Spleen (tissue), 11 donors: ENCODE data around the gene GPRIN2. TPM values are rescaled to one million over a fixed set of nuclear protein-coding genes. Genes with fewer than 3 reads are reported as not detected.
A peak's percentile ranks its signal among the peaks of the same experiment; 100 is the strongest.

Experiments
- DNase-seq: peaks from one replicate; pipeline ENCODE4 v3.0.0-alpha.2; 2020
- H3K27ac ChIP-seq, 8 donors: fragments of 200-600 bp; sonication (generic) in 7 of 8; 1 replicate in 4 of 8; 2 replicates in 4 of 8; pipeline versions ENCODE4 v1.5.0 to v1.8.0; 2016 to 2021; ENCODE audit warnings: inconsistent platforms in 4 of 8, mild to moderate bottlenecking in 4 of 8, moderate library complexity in 1 of 8
- H3K27me3 ChIP-seq, 7 donors: fragments of 200-600 bp; sonication (generic) in 6 of 7; replicated peaks in 1 of 7; 1 replicate in 4 of 7; 2 replicates in 3 of 7; pipeline versions ENCODE4 v1.5.0 to v1.8.0; 2016 to 2021; ENCODE audit warnings: inconsistent platforms in 3 of 7, mild to moderate bottlenecking in 1 of 7
- H3K36me3 ChIP-seq, 6 donors: fragments of 200-600 bp; sonication (generic) in 5 of 6; 1 replicate in 4 of 6; 2 replicates in 2 of 6; pipeline versions ENCODE4 v1.5.0 to v1.8.0; 2016 to 2021; ENCODE audit warnings: inconsistent platforms in 2 of 6
- H3K4me1 ChIP-seq, 6 donors: fragments of 200-600 bp; sonication (generic) in 5 of 6; 1 replicate in 3 of 6; 2 replicates in 3 of 6; pipeline versions ENCODE4 v1.5.0 to v1.8.0; 2016 to 2021; ENCODE audit warnings: inconsistent platforms in 3 of 6
- H3K4me3 ChIP-seq, 8 donors: fragments of 200-600 bp; sonication (generic) in 7 of 8; 1 replicate in 4 of 8; 2 replicates in 4 of 8; pipeline versions ENCODE4 v1.5.0 to v1.8.0; 2016 to 2021; ENCODE audit warnings: inconsistent platforms in 4 of 8, mild to moderate bottlenecking in 4 of 8, moderate library complexity in 2 of 8
- H3K9me3 ChIP-seq, 8 donors: fragments of 200-600 bp; sonication (generic) in 7 of 8; 1 replicate in 4 of 8; 2 replicates in 4 of 8; pipeline versions ENCODE4 v1.5.0 to v1.8.0; 2016 to 2021; ENCODE audit warnings: inconsistent platforms in 4 of 8
- POLR2A ChIP-seq, 3 donors: fragments of 450-650 bp; IDR thresholded peaks; one replicate each; pipeline ENCODE4 v1.5.1; 2017; ENCODE audit warnings: antibody characterized with exemption in 3 of 3, mild to moderate bottlenecking in 1 of 3
- POLR2AphosphoS5 ChIP-seq, 3 donors: sonication (generic); formaldehyde crosslinking; IDR thresholded peaks; one replicate each; pipeline ENCODE4 v1.5.1; 2017; ENCODE audit warnings: antibody characterized with exemption in 3 of 3
- WGBS, 5 donors: extraction: QIAGEN DNeasy Blood & Tissue Kit in 3 of 5; methylation state at CpG; one replicate each; pipeline versions ENCODE4 v1.1.5 to v1.1.7; 2013 to 2018; 5-methylcytosine and 5-hydroxymethylcytosine counted together
- intact Hi-C: fragments of 100-400 bp; cut with DNase I; formaldehyde crosslinking; loops from one replicate; pipeline ENCODE4 v1.15.0; 2023; ENCODE audit warnings: low total_unique reads
- polyA plus RNA-seq, 3 donors: library from polyadenylated mRNA; stranded (reverse); fragments of 200-250 nt; gene quantifications; one replicate each; pipeline ENCODE4 v1.2.1, GENCODE V29; 2013
- total RNA-seq, 7 donors: library from RNA; depleted of rRNA in 3 of 7; stranded (reverse); fragments of >200 nt in 3 of 7; fragmentation: NEBNext Ultra II Directional in 4 of 7; extraction: Animal tissue kit (Norgen Biotek cat#: 25700) in 4 of 7; gene quantifications; one replicate each; pipeline versions ENCODE4 v1.1.0 to v1.2.1, GENCODE V29; 2016 to 2021
- TF ChIP-seq, protein P1 (sequence below), 11 experiments: fragments of 200-600 bp in 7 of 11; fragments of 450-650 bp in 4 of 11; sonication (generic) in 4 of 11; IDR thresholded peaks in 8 of 11; conservative IDR thresholded peaks in 3 of 11; 1 replicate in 7 of 11; 2 replicates in 4 of 11; pipeline versions ENCODE4 v1.4.0 to v1.8.0; 2016 to 2021; ENCODE audit warnings: antibody characterized with exemption in 11 of 11, inconsistent platforms in 4 of 11, mild to moderate bottlenecking in 1 of 11
- donor health status: healthy with polysubstance abuse.
- donor health status: DM: no; HTN: no; CAD: no; lungs with moderate emphysema.
- donor health status: DM: no; HTN: no; CAD: no.
- donor health status: Bipolar disorder and iron deficiency.
- donor health status: healthy.
- donor health status: DM: no; HTN: no; CAD: no.
- donor health status: DM: yes; HTN: yes; CAD: no.

Gene GPRIN2
- total and polyA plus RNA-seq, 10 donors, result not detected

- Histone ChIP-seq H3K27me3 (peaks cover 15 to 67% (median 48%) of the 10 kb centered on the region in 7 donors), H3K9me3 (no peaks in the 10 kb centered on the region), H3K27ac (no peak overlapping the region), H3K36me3 (no peaks in the 10 kb centered on the region), H3K4me1 (peaks cover 0 to 19% (median 12%) of the 10 kb centered on the region in 6 donors), H3K4me3 (no peak overlapping the region)
- WGBS, 5 donors, result 86 to 93% (median 92%) methylated on average over 5 of the region's 5 CpGs
- peak; percentile 67 for DNase-seq
- intact Hi-C loops, result no loop called here
- TF ChIP-seq, protein P1, sequence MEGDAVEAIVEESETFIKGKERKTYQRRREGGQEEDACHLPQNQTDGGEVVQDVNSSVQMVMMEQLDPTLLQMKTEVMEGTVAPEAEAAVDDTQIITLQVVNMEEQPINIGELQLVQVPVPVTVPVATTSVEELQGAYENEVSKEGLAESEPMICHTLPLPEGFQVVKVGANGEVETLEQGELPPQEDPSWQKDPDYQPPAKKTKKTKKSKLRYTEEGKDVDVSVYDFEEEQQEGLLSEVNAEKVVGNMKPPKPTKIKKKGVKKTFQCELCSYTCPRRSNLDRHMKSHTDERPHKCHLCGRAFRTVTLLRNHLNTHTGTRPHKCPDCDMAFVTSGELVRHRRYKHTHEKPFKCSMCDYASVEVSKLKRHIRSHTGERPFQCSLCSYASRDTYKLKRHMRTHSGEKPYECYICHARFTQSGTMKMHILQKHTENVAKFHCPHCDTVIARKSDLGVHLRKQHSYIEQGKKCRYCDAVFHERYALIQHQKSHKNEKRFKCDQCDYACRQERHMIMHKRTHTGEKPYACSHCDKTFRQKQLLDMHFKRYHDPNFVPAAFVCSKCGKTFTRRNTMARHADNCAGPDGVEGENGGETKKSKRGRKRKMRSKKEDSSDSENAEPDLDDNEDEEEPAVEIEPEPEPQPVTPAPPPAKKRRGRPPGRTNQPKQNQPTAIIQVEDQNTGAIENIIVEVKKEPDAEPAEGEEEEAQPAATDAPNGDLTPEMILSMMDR (IDR thresholded peaks at IDR 0.05 in 8 of 11, conservative IDR thresholded peaks at IDR 0.05 in 3 of 11), result no peak
- no peak for TF ChIP-seq POLR2AphosphoS5 (IDR thresholded peaks at IDR 0.05)
- no peak for TF ChIP-seq POLR2A (IDR thresholded peaks at IDR 0.05)
These were observed 2.8 kb upstream of the GPRIN2 start for GRCh38 chr10:46559231-46559671.

- Histone ChIP-seq H3K4me3 (no peak overlapping the region), H3K27me3 (peaks cover 15 to 70% (median 50%) of the 10 kb centered on the region in 7 donors), H3K27ac (no peak overlapping the region), H3K9me3 (no peaks in the 10 kb centered on the region), H3K36me3 (no peaks in the 10 kb centered on the region), H3K4me1 (peaks cover 0 to 19% (median 12%) of the 10 kb centered on the region in 6 donors)
- no peak for TF ChIP-seq POLR2A (IDR thresholded peaks at IDR 0.05)
- TF ChIP-seq POLR2AphosphoS5 (IDR thresholded peaks at IDR 0.05), result no peak
- TF ChIP-seq, protein P1 (IDR thresholded peaks at IDR 0.05 in 8 of 11, conservative IDR thresholded peaks at IDR 0.05 in 3 of 11), result no peak
- WGBS, 5 donors, result 83 to 85% (median 84%) methylated on average over 9 of the region's 9 CpGs
- intact Hi-C loops, result no loop called here
- DNase-seq, result peak; percentile 66
These were observed 2.1 kb upstream of the GPRIN2 start for GRCh38 chr10:46558392-46559185.

- 30 to 53% (median 38%) methylated on average over 1 of the region's 1 CpG for WGBS, 5 donors
- intact Hi-C loops, result no loop called here
- no peak for TF ChIP-seq POLR2A (IDR thresholded peaks at IDR 0.05)
- TF ChIP-seq, protein P1 (IDR thresholded peaks at IDR 0.05 in 8 of 11, conservative IDR thresholded peaks at IDR 0.05 in 3 of 11), result no peak
- no peak for TF ChIP-seq POLR2AphosphoS5 (IDR thresholded peaks at IDR 0.05)
- H3K4me3 ChIP-seq, result no peak overlapping the region
- H3K27me3 ChIP-seq, result peaks cover 15 to 76% (median 50%) of the 10 kb centered on the region in 7 donors
- no peak for DNase-seq
- H3K4me1 ChIP-seq, result peaks cover 0 to 19% (median 12%) of the 10 kb centered on the region in 6 donors
- no peaks in the 10 kb centered on the region for H3K9me3 ChIP-seq
- no peak overlapping the region for H3K27ac ChIP-seq
- H3K36me3 ChIP-seq, result no peaks in the 10 kb centered on the region
These were observed 1.6 kb upstream of the GPRIN2 start for GRCh38 chr10:46558122-46558391.

DNA sequence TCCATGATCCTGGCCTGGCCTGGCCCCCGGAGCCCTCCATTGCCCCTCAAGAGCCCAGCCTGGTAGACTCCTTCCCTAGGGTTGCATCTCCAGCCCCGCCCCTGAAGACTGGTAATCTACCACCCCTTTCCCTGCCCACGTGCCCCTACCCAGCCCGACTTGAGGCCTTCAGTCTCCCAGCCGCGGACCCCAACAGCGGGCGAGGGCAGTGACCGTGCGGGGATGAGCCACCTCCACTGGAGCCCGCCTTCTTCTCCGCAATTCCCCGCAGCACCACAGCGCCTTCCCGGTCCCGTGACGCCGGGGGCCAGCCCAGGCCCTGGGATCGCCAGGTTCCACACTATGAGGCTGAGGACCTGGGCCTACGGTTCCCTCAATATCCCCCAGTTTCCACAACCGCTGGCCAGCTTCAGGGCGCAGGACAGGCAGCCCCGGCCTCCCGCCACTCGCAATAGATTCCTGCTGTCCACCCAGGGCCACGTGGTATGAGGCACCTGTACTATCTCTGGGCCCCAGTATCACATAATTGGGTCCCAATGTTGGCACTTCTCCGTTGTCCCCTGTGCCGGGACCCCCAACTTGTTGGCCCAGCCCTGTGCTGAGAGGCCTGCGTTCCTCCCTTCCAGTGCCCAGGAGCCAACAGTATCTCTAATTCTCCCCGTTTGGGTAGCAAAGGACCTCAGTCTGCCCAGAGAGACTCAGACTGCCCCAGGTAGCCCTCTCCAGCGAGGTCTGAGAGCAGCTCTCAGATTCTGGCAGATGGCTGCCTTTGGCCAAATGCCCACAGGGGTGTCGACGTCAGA, 1.1 kb upstream of the GPRIN2 start:
- DNase-seq, result peak; percentile 80
- Histone ChIP-seq H3K27me3 (peaks cover 15 to 78% (median 50%) of the 10 kb centered on the region in 7 donors), H3K36me3 (no peaks in the 10 kb centered on the region), H3K9me3 (no peaks in the 10 kb centered on the region), H3K4me3 (peak overlapping the region in 1 of 8 donors; percentile 63), H3K4me1 (peaks cover 0 to 19% (median 12%) of the 10 kb centered on the region in 6 donors), H3K27ac (no peak overlapping the region)
- WGBS, 5 donors, result 88 to 91% (median 90%) methylated on average over 33 of the region's 33 CpGs
- intact Hi-C loops, result no loop called here
- TF ChIP-seq POLR2A (IDR thresholded peaks at IDR 0.05) (no peak), POLR2AphosphoS5 (IDR thresholded peaks at IDR 0.05) (no peak)
- TF ChIP-seq, protein P1 (IDR thresholded peaks at IDR 0.05 in 8 of 11, conservative IDR thresholded peaks at IDR 0.05 in 3 of 11), result no peak
